Body of pancreas (tissue), 4 donors: ENCODE data around the gene FECH. TPM values are rescaled to one million over a fixed set of nuclear protein-coding genes. Genes with fewer than 3 reads are reported as not detected.

ENCODE experiments used
- ATAC-seq: fragments of 150-250 bp; one replicate; pipeline ENCODE4 v1.9.1; 2016
- DNase-seq, 4 donors: peaks; one replicate each; pipeline ENCODE4 v3.0.0-alpha.2; 2019
- H3K27ac ChIP-seq, 4 donors: fragments of 200-600 bp; sonication (generic); 1 replicate in 3 of 4; 2 replicates in 1 of 4; pipeline versions ENCODE4 v1.5.1 to v1.6.1; 2016 to 2019; ENCODE audit warnings: mild to moderate bottlenecking in 1 of 4, mixed read lengths in 1 of 4, moderate library complexity in 1 of 4
- H3K27me3 ChIP-seq, 2 donors: fragments of 200-600 bp; sonication (generic); one replicate each; pipeline ENCODE4 v1.6.0; 2016; ENCODE audit warnings: mild to moderate bottlenecking in 1 of 2
- H3K36me3 ChIP-seq, 2 donors: fragments of 200-600 bp; sonication (generic); replicated peaks in 1 of 2; 2 replicates each; pipeline ENCODE4 v1.5.1; 2016; ENCODE audit warnings: low read depth in 2 of 2; ENCODE audit not compliant: insufficient read depth in 1 of 2
- H3K4me1 ChIP-seq: fragments of 200-600 bp; sonication (generic); one replicate; pipeline ENCODE4 v1.6.0; 2016
- H3K4me3 ChIP-seq, 2 donors: fragments of 200-600 bp; sonication (generic); 1 replicate in 1 of 2; 2 replicates in 1 of 2; pipeline ENCODE4 v1.5.1; 2016 to 2019
- H3K9me3 ChIP-seq, 3 donors: fragments of 200-600 bp; sonication (generic); 1 replicate in 2 of 3; 2 replicates in 1 of 3; pipeline ENCODE4 v1.5.1; 2016
- POLR2A ChIP-seq, 3 donors: fragments of 450-650 bp; IDR thresholded peaks; one replicate each; pipeline ENCODE4 v1.6.1; 2016; ENCODE audit warnings: antibody characterized with exemption in 3 of 3, mild to moderate bottlenecking in 2 of 3
- WGBS, 2 donors: methylation state at CpG; one replicate each; pipeline ENCODE4 v1.1.5; 2017; 5-methylcytosine and 5-hydroxymethylcytosine counted together
- intact Hi-C: fragments of 100-400 bp; cut with DNase I; formaldehyde crosslinking; loops from one replicate; pipeline ENCODE4 v1.15.1; 2023
- total RNA-seq, 2 donors: library from RNA; depleted of rRNA; stranded (reverse); fragments of >200 nt; gene quantifications; one replicate each; pipeline ENCODE4 v1.1.0, GENCODE V29; 2016
- TF ChIP-seq, protein P1 (sequence below), 7 experiments: fragments of 450-650 bp in 4 of 7; fragments of 200-600 bp in 3 of 7; sonication (generic) in 3 of 7; IDR thresholded peaks; one replicate each; pipeline ENCODE4 v1.5.1; 2016 to 2019; ENCODE audit warnings: antibody characterized with exemption in 7 of 7

FECH gene
- total RNA-seq, 2 donors from 2014 or later = 16.8 to 20.0 TPM

DNA sequence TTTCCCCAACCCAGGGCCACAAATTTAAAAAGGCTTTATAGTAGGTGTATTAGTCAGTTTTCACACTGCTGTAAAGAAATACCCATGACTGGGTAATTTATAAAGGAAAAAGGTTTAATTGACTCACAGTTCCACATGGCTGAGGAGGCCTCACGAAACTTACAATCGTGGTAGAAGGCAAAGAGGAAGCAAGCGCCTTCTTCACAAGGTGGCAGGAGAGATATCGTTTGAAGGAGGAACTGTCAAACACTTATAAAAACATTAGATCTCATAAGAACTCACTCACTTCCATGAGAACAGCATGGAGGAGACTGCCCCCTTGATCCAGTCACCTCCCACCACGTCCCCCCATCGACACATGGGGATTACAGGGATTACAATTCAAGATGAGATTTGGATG, 70.4 kb downstream of the FECH start:
- DNase-seq (no peak), ATAC-seq (no peak)
- no peaks in the 10 kb centered on the region for H3K36me3 ChIP-seq
- H3K27ac ChIP-seq = no peak overlapping the region
- whole genome bisulfite sequencing, 2 donors = 50 to 59% methylated on average over 6 of the region's 6 CpGs
- H3K9me3 ChIP-seq = no peaks in the 10 kb centered on the region
- no peaks in the 10 kb centered on the region for H3K27me3 ChIP-seq
- intact Hi-C loops = no loop called here
- H3K4me3 ChIP-seq = no peak overlapping the region
- no peaks in the 10 kb centered on the region for H3K4me1 ChIP-seq
- TF ChIP-seq, protein P1, sequence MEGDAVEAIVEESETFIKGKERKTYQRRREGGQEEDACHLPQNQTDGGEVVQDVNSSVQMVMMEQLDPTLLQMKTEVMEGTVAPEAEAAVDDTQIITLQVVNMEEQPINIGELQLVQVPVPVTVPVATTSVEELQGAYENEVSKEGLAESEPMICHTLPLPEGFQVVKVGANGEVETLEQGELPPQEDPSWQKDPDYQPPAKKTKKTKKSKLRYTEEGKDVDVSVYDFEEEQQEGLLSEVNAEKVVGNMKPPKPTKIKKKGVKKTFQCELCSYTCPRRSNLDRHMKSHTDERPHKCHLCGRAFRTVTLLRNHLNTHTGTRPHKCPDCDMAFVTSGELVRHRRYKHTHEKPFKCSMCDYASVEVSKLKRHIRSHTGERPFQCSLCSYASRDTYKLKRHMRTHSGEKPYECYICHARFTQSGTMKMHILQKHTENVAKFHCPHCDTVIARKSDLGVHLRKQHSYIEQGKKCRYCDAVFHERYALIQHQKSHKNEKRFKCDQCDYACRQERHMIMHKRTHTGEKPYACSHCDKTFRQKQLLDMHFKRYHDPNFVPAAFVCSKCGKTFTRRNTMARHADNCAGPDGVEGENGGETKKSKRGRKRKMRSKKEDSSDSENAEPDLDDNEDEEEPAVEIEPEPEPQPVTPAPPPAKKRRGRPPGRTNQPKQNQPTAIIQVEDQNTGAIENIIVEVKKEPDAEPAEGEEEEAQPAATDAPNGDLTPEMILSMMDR (IDR thresholded peaks at IDR 0.05) = no peak
- TF ChIP-seq POLR2A (IDR thresholded peaks at IDR 0.05) = no peak

DNA sequence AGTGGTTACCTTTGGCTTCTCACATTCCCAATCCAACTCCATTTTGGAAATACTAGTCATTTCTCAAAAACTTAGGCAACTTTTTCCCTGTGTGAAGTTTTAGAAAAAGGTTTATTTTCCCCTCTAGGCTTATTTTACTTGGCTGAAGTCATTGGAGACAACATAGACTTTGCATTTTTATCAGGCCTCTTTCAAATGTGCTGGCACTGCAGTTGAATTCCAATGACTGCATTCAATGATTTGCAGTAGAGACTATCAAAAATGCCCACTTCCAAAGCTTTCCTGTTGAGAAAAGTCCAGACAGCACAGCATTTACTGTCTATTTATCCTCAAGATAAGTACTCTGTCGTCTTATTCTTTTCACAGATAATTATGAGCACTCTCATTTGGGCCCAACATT, 81.3 kb downstream of the FECH start:
- DNase-seq (no peak), ATAC-seq (no peak)
- Histone ChIP-seq H3K4me1 (no peaks in the 10 kb centered on the region), H3K9me3 (no peaks in the 10 kb centered on the region), H3K27me3 (no peaks in the 10 kb centered on the region), H3K36me3 (no peaks in the 10 kb centered on the region), H3K4me3 (no peak overlapping the region), H3K27ac (no peak overlapping the region)
- intact Hi-C loops = no loop called here
- TF ChIP-seq, protein P1 (IDR thresholded peaks at IDR 0.05) = no peak
- TF ChIP-seq POLR2A (IDR thresholded peaks at IDR 0.05) = no peak
- 37 to 38% methylated on average over 1 of the region's 1 CpG for WGBS, 2 donors

DNA sequence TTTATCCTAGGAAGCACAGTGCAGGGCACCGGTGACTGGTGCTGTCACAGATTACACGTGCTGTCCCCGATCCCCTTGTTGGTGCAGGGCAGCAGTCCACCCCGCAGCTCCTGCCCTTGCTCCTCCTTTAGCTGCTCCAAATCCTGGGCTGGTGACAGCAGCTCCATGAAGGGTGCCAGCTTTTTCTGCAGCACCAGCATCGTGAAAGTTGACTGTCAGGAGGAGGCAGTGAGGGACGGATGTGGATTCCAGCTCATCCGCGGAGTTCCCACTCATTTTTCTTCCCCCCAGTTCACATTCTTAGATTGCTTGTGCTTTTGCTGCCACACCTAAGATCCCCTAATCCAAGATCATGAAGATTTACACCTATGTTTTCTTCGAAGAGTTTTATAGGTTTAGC, 83.9 kb downstream of the FECH start:
- Histone ChIP-seq H3K36me3 (no peaks in the 10 kb centered on the region), H3K27ac (no peak overlapping the region), H3K4me1 (no peaks in the 10 kb centered on the region), H3K27me3 (no peaks in the 10 kb centered on the region), H3K4me3 (no peak overlapping the region), H3K9me3 (no peaks in the 10 kb centered on the region)
- intact Hi-C loops = no loop called here
- WGBS, 2 donors = 63 to 69% methylated on average over 9 of the region's 9 CpGs
- TF ChIP-seq, protein P1 (IDR thresholded peaks at IDR 0.05) = no peak
- no peak for TF ChIP-seq POLR2A (IDR thresholded peaks at IDR 0.05)
- ATAC-seq (no peak), DNase-seq (no peak)

DNA sequence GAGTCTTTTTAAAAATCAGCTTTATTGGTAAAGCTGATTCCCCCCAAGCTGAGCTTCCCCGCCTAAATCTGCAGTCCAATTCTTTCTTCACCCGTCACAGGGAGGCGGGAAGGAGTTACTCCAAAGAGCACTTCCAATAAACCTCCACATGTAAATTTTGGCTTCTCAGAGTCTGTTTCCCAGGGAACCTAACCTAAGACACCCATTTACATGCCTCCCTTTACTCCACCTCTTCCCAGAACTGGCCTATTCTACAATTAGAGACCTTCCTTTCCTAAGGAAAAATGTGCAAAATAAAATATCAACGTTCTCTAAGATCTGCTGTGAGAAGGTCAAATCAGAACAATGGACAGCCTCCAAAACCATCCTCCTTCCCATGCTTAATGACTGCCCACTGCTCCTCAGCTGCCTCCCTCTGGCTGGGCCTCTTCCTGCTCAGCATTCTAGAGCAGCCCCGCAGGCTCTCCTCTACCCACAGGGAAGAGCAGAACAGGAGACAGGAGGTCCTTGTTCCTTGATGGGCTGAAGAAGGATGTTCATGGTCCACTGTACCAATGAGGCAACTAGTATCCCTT, 87.7 kb downstream of the FECH start:
- TF ChIP-seq POLR2A (IDR thresholded peaks at IDR 0.05) = no peak
- TF ChIP-seq, protein P1 (IDR thresholded peaks at IDR 0.05) = no peak
- WGBS, 2 donors = 55 to 62% methylated on average over 4 to 5 of the region's 5 CpGs
- no peaks in the 10 kb centered on the region for H3K27me3 ChIP-seq
- no peaks in the 10 kb centered on the region for H3K36me3 ChIP-seq
- ATAC-seq (no peak), DNase-seq (no peak)
- H3K27ac ChIP-seq = no peak overlapping the region
- no peaks in the 10 kb centered on the region for H3K9me3 ChIP-seq
- H3K4me3 ChIP-seq = no peak overlapping the region
- H3K4me1 ChIP-seq = no peaks in the 10 kb centered on the region
- intact Hi-C loops = no loop called here

Other genes starting within 250 kb of the FECH start
- gene ST8SIA3, start 234.1 kb downstream of the FECH start, total RNA-seq = under 1 TPM; 0.52 to 0.66 TPM
- gene ONECUT2, start 151.3 kb downstream of the FECH start, total RNA-seq = 1 to 10 TPM; 2.6 to 3.1 TPM
- 10 to 100 TPM; 61.0 to 79.1 TPM for gene NARS1, start 35.1 kb upstream of the FECH start, total RNA-seq
- gene ATP8B1, start 216.6 kb upstream of the FECH start, total RNA-seq = 10 to 100 TPM; 18.5 to 41.5 TPM